ENCODE results near the gene CLTC.

CLTC gene

DNA sequence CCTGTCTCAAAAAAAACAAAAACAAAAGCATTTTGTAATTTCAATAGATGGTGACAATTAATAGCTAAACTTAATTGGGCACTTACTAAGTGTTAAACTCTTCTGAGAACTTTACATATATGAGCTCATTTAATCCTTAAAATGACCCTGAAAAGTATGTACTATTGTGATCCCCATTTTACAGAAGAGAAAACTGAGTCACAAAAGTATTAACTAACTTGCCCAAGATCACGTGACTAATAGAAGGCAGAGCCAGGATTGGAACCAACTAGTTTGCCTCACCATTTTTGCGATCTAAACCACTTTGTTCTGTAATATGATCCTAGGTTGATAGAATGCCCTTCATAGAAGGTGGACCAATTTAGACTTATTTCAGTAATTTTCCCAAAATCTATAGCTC lies 114.0 kb downstream of the CLTC start:
- TF ChIP-seq, protein P1, sequence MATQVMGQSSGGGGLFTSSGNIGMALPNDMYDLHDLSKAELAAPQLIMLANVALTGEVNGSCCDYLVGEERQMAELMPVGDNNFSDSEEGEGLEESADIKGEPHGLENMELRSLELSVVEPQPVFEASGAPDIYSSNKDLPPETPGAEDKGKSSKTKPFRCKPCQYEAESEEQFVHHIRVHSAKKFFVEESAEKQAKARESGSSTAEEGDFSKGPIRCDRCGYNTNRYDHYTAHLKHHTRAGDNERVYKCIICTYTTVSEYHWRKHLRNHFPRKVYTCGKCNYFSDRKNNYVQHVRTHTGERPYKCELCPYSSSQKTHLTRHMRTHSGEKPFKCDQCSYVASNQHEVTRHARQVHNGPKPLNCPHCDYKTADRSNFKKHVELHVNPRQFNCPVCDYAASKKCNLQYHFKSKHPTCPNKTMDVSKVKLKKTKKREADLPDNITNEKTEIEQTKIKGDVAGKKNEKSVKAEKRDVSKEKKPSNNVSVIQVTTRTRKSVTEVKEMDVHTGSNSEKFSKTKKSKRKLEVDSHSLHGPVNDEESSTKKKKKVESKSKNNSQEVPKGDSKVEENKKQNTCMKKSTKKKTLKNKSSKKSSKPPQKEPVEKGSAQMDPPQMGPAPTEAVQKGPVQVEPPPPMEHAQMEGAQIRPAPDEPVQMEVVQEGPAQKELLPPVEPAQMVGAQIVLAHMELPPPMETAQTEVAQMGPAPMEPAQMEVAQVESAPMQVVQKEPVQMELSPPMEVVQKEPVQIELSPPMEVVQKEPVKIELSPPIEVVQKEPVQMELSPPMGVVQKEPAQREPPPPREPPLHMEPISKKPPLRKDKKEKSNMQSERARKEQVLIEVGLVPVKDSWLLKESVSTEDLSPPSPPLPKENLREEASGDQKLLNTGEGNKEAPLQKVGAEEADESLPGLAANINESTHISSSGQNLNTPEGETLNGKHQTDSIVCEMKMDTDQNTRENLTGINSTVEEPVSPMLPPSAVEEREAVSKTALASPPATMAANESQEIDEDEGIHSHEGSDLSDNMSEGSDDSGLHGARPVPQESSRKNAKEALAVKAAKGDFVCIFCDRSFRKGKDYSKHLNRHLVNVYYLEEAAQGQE (IDR thresholded peaks at IDR 0.05; ENCODE audit: insufficient read depth in 1 of 2, low read depth in 2 of 2, low read length in 2 of 2) = no peak
- TF ChIP-seq TAF1 (IDR thresholded peaks at IDR 0.05; ENCODE audit: borderline replicate concordance, insufficient read depth, low read length) (no peak), SIN3A (IDR thresholded peaks at IDR 0.05; ENCODE audit: borderline replicate concordance, insufficient read depth, low read length) (no peak), FOXP2 (optimal IDR thresholded peaks at IDR 0.05; ENCODE audit: borderline replicate concordance, extremely low read depth, extremely low read length, insufficient read depth) (no peak), POLR2AphosphoS5 (IDR thresholded peaks at IDR 0.05; ENCODE audit: low read depth, low read length) (no peak)

DNA sequence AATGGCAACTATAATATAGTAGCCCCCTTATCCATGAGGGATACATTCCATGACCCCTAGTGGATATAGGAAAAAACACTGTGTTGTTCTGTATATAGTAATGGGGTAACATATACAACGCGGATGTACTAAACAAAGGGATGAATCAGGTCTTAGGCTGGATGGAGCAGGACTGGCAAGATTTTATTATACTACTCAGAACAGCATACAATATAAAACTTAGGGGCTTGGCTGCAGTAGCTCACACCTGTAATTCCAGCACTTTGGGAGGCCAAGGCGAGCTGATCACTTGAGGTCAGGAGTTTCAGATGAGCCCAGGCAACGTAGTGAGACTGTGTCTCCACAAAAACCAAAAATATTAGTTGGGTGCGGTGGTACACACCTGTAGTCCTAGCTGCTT lies 114.5 kb downstream of the CLTC start:
- TF ChIP-seq TAF1 (IDR thresholded peaks at IDR 0.05; ENCODE audit: borderline replicate concordance, insufficient read depth, low read length) = no peak
- TF ChIP-seq, protein P1 (IDR thresholded peaks at IDR 0.05; ENCODE audit: insufficient read depth in 1 of 2, low read depth in 2 of 2, low read length in 2 of 2) = no peak
- no peak for TF ChIP-seq FOXP2 (optimal IDR thresholded peaks at IDR 0.05; ENCODE audit: borderline replicate concordance, extremely low read depth, extremely low read length, insufficient read depth)
- TF ChIP-seq SIN3A (IDR thresholded peaks at IDR 0.05; ENCODE audit: borderline replicate concordance, insufficient read depth, low read length) = no peak
- TF ChIP-seq POLR2AphosphoS5 (IDR thresholded peaks at IDR 0.05; ENCODE audit: low read depth, low read length) = no peak

DNA sequence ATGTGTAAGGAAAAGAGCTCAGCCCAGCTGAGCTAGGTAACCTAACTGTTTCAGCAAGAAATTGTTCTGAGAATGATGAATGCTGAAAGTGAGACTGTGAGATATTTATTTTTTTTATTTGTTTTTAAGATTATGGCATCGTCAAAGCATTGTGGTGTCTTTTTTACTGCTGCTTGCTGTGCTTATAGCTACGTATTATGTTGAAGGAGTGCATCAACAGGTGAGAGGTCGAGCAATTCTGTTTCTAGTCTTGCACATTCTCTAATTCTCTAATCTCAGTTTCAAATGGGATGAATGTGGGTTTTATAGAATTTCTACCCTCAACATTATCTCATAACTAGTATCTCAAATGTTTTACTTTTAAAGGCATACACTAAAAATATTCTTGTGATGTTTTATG lies 117.6 kb downstream of the CLTC start:
- no peak for TF ChIP-seq POLR2AphosphoS5 (IDR thresholded peaks at IDR 0.05; ENCODE audit: low read depth, low read length)
- no peak for TF ChIP-seq SIN3A (IDR thresholded peaks at IDR 0.05; ENCODE audit: borderline replicate concordance, insufficient read depth, low read length)
- no peak for TF ChIP-seq FOXP2 (optimal IDR thresholded peaks at IDR 0.05; ENCODE audit: borderline replicate concordance, extremely low read depth, extremely low read length, insufficient read depth)
- TF ChIP-seq, protein P1 (IDR thresholded peaks at IDR 0.05; ENCODE audit: insufficient read depth in 1 of 2, low read depth in 2 of 2, low read length in 2 of 2) = no peak
- no peak for TF ChIP-seq TAF1 (IDR thresholded peaks at IDR 0.05; ENCODE audit: borderline replicate concordance, insufficient read depth, low read length)

DNA sequence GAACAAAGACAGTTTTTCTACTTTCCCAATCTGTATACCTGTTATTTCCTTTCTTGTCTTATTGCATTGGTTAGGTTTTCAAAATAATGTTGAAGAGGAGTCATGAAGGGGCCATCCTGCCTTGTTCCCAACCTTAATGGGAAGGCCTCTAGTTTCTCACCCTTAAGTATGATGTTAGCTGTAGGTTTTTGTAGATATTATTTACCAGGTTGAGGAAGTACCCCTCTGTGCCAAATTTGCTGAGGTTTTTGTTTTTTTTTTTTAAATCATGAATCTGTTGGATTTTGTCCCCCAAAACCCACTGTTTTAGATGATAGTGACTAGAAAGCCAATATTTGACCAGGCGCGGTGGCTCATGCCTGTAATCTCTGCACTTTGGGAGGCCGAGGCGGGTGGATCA lies 124.1 kb downstream of the CLTC start:
- TF ChIP-seq FOXP2 (optimal IDR thresholded peaks at IDR 0.05; ENCODE audit: borderline replicate concordance, extremely low read depth, extremely low read length, insufficient read depth) = no peak
- TF ChIP-seq SIN3A (IDR thresholded peaks at IDR 0.05; ENCODE audit: borderline replicate concordance, insufficient read depth, low read length) = no peak
- TF ChIP-seq POLR2AphosphoS5 (IDR thresholded peaks at IDR 0.05; ENCODE audit: low read depth, low read length) = no peak
- TF ChIP-seq, protein P1 (IDR thresholded peaks at IDR 0.05; ENCODE audit: insufficient read depth in 1 of 2, low read depth in 2 of 2, low read length in 2 of 2) = no peak
- TF ChIP-seq TAF1 (IDR thresholded peaks at IDR 0.05; ENCODE audit: borderline replicate concordance, insufficient read depth, low read length) = no peak

DNA sequence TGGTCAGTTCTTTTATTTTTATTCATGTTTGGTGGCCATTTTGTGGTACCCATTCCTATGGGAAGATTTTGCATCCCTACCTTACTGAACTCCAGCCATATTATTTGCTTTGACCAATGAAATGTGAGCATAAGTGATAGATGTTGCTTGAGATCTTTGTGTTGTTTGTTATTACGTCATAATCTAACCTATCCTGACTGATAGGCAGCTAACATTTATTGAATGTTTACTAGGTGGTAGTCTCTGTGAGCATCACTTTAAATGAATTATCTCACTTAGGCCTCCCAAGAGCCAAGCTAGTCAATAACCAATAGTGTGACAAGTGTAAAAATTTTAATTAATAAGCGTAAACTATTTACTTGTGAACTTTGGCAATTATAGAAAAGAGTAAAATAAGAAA lies 125.3 kb downstream of the CLTC start:
- TF ChIP-seq TAF1 (IDR thresholded peaks at IDR 0.05; ENCODE audit: borderline replicate concordance, insufficient read depth, low read length) (no peak), POLR2AphosphoS5 (IDR thresholded peaks at IDR 0.05; ENCODE audit: low read depth, low read length) (no peak), FOXP2 (optimal IDR thresholded peaks at IDR 0.05; ENCODE audit: borderline replicate concordance, extremely low read depth, extremely low read length, insufficient read depth) (no peak)
- TF ChIP-seq, protein P1 (IDR thresholded peaks at IDR 0.05; ENCODE audit: insufficient read depth in 1 of 2, low read depth in 2 of 2, low read length in 2 of 2) = no peak
